GM18508 (cell line): ENCODE data around the gene MCTP1.
A peak's percentile ranks its signal among the peaks of the same experiment; 100 is the strongest.

Experiments
- ATAC-seq: cut with Tn5 transposase; IDR thresholded peaks from one replicate; pipeline ENCODE4 v1.9.1; 2021; ENCODE audit warnings: moderate number of reproducible peaks; ENCODE audit not compliant: insufficient read depth, unreplicated experiment

Gene MCTP1

GRCh38 chr5:94903726-94904125, 381.2 kb downstream of the MCTP1 start:
- ATAC-seq: no peak

- ATAC-seq: peak; percentile 90
Measured at GRCh38 chr5:94901191-94901979, 383.5 kb downstream of the MCTP1 start.

- ATAC-seq: no peak
Measured at GRCh38 chr5:94900006-94900505, 384.8 kb downstream of the MCTP1 start.

DNA sequence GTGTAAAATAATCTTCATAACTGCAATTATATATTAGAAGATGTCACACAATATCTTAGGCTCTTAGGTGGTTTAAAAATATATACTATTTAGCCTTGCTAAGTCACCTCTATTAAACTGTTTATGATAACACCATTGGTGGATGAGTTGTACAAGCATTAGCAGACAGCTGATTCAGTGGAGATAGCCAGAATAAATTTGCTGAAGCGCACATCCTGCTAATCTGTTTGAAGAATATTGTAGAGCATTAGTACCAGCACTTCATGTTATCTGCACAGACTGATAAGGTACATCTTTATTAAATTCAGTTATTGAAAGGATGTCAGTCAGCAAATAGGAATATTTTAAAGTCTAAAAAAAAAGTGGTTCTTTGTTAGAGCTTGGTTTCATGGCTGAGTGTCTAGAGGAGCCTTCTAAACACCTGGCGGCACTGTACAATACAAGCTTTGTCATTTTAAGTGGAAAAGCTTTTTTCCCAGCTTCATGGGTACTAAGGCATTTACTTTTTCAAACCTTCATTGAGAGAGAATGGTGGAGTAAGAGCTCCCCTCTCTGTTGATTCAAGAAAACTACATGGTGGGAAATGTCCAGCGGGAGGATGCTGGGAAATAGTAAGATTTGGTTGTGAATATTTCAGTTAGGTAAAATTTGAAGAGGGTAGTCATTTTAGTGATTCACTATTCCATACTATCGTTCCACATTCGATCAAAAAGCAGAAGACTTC, 391.3 kb downstream of the MCTP1 start:
- ATAC-seq: no peak

DNA sequence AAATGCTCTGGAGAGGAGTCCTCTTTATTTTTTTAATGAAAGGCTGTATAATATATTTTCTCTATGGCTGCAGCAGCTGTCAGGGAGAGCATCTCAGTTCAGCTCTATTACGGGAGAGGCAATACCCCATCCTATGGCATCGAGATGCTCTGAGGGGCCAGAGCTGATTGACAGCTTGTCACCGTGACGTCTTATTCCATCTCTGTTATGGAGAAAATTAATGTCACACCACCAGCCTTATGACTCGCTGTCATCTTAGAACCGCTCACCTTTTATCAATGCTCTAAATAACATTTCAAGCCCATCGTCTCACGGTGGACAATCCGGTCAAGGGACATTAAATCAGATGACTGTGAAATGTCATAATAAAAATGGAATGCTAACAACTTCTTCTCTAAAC, 392.9 kb downstream of the MCTP1 start:
- no peak for ATAC-seq

DNA sequence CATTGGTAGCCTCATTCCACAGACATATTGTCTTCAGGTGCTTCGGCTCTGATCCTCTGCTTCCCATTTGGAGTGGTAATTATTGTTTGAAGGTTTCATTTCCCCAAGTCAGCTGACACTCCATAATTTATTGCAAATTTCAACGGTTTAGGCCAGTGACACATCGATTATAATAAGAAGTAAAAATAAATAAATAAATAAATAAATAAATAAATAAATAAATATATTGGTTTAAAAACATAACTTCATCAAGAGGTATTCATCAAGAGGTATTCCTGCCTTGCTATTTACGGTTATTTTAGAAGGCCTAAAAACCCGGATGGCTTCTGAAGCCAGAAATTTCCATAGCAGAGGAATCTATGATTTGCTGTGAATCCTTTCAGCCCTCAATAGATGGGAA, 393.3 kb downstream of the MCTP1 start:
- ATAC-seq: no peak

DNA sequence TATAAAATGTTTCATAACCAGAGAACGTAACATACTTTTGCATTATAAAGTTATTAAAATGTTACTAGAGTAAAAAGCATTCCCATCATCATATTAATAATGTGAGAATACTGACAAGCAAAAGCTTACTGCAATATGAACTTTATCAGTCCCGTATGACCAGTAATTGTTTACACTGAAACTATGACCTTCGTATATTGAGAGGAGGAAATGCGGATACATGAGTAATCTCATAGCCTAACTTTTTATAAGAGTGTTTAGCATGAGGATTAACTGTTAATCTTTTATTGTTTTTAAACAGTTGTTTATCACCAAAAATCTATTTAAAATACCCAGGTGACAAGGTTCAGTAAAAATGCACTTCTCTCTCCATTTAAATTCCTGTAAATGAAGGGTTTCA, 394.0 kb downstream of the MCTP1 start:
- ATAC-seq: no peak

GRCh38 chr5:94888674-94889073, 396.2 kb downstream of the MCTP1 start:
- no peak for ATAC-seq

DNA sequence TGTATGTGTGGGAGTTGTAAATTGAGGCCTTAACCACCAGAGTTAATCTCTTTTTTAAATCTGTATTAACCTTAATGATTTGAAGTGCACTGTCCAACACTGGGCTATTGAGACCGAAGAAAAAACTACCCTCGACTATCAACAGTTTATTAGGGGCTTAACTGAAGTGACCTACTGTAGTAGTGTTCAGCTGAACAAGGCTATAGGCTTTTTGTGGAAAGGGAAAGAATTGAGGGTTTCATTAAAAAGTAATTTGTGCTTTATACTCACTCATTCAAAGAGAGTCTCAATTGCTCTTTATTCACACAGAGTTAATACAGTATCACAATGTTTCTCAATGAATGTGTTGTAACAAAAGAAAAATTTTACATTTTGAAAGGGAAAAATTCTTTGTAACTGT, 399.0 kb downstream of the MCTP1 start:
- ATAC-seq: no peak

DNA sequence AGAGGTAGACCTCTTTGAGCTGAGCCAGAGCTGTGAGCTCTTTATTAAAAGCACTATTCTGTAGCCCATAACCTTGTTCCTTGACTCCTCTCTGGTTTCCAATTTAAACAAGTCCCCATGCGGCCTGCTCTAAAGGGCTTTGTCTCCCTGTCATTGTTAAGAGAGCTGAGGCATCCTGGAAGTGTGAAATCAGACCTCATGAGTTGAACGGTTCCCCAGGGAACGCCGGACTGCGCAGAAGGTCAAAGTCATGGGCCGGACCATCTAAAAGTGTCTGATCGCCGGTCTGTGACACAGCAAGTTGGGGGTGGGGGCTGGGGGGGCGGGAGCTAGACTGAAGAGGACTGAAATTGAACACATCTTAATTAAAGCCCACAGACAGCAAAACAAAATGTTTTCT, 400.6 kb downstream of the MCTP1 start:
- ATAC-seq: no peak

GRCh38 chr5:94872526-94872925, 412.4 kb downstream of the MCTP1 start:
- ATAC-seq: no peak

- ATAC-seq: no peak
Measured at GRCh38 chr5:94870511-94871183, 414.2 kb downstream of the MCTP1 start.

DNA sequence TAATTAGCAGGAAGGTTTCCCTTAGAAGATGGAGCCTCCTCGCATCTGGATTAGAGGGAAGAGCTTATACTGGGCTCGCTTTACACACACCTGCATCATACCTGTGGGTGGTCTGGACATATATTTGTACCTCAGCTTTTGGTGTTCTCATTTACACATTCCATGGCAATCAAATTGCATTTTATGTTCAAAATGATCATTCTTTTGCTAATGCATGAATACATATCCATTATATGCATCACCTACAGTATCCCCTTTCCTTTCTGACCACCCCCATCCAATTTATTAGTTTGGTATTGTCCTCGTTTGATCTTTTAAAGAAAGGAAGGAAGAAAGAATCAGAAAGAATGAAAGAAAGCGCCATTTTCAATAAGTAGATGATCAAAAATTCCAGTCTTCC, 415.0 kb downstream of the MCTP1 start:
- no peak for ATAC-seq

DNA sequence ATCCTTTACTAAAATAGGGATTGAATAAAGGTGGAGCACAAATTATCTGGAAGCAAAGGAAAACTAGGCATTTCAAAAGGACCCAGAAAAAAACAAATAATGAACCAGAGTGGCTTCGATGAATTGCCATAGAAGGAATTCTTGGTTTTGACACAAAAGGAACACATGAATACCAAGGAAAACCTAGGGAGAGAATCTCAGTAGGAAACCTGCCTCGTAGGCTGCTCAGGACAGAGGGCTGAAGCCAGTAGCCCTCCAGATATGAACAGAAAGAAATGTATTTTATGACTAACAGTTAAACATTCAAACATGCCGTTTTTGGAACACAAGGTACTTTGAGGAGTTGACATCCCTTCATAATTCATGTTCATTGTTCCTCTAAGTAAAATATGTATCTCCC, 420.9 kb downstream of the MCTP1 start:
- no peak for ATAC-seq

DNA sequence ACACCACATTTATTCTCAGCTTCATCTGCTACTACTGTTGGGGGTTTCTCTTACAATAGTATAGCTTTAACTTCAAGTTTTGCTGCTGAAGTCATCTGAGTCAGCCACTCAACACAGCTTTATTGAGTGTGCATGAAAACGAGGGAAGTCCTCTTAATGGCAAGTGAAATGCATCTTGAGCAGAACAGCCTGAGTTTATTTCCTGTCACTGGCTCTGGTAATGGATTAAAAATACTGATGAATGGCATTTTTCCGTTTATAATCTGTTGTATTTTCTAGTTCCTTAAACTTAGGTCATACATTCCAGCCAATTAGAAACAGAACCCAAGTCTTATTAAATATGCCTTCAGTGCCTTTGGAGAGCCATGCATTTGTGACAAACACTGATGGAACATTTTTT, 427.8 kb downstream of the MCTP1 start:
- ATAC-seq: no peak

DNA sequence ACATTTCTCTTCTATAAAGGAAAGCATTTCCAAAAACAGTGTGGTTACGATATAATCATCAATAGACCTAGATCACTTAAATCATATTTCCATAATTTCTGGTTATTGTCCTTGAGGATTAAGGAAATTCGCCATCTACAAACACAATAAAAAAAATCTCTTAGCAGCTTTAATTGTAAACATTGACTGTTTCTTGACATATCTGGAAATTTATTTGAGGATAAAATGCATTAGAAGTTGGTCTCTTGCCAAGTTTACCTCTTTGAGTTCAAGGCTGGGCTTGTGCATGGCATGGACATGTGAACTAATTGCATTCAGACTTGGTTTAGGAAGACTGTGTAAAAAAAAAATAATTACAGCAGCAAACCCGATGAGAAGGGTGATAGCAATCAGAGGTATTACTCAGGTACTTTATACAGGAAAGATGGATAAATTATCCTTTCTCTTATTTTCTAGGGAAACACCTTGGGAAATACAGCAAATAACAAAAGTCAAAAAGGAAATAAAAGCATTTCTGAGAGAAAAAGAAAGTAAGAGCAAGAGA, 428.6 kb downstream of the MCTP1 start:
- ATAC-seq: no peak

DNA sequence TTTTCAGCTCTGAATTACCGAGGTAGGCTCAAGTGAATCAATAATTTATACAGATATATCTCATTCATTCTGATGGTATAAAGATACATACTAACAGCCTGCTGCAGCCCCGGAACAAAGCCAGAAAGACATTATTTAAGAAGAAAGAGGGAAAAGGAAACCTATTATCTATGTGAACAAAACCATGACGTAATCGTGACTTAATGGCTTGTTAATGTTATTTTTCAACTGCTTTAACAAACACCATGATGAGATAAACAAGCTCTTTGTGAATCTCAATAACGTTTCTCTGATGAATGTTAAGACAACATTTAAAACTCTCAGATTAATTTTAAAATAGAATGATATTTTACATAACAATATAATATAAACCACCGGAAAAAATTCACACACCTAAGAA, 429.4 kb downstream of the MCTP1 start:
- no peak for ATAC-seq

GRCh38 chr5:94853120-94853519, 431.8 kb downstream of the MCTP1 start:
- no peak for ATAC-seq

DNA sequence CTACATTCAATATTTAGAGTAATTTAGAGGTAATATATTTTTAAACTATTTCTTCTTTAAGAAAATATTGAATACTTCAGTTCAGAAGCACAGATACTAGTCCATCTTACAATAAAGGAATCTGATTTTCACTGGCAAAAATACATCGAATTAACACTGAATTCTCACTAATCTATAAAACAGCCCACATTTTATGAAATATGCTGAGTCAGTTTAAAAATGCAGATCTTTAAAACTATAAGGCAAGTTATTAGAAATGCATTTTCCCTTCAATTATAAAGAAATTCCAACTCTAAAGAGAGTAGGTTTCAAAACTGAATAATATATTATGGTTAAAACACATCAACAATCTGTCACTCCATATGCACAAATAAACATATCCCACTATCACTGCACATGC, 433.9 kb downstream of the MCTP1 start:
- no peak for ATAC-seq

DNA sequence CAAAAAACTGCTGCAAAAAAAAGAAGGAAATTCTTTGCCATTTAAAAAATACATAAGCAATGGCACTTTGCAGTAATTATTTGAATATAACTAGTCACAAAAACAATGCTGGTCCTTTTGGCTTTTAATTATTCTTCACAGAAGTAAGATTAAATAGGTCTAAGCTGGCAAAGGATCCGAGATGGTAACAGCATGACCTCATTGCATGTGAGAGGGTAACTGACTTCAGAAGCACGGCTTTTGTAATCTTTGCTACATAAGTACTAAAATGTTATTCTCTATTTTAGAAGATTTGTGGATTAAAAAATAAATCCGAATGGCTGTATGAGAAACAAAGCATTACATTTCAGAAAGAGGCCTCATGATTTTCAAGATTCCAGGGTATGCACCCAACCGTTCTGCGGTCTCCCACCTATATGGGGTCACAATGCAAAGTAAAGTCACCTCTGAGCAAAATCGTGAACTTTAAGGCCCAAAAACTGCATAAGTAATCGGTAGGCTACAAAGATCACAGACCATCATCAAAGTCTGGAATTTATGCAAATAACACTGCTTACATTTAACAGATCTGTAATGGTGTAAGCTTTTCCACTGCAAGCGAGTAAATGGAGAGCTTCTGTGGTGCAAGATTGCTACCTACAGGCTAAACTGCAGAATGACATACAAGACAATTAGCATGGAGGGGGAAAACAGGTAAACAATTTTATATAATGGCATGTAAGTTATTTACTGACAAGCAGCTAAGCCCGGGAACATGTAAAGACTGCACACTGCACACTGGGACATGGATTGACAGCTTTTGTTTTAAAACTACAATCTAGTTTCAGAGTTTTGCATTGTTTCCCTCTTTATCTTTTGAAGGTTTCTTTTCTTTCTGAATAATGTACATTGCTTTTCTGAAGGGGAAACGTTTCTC, 434.8 kb downstream of the MCTP1 start:
- ATAC-seq: peak; percentile 79
